Measurements from ENCODE around the gene COQ2. TPM values are rescaled to one million over a fixed set of nuclear protein-coding genes. Genes with fewer than 3 reads are reported as not detected.
"Not testable (repeated sequence)": the region's sequence is repeated elsewhere in the genome, so short reads cannot be mapped to it uniquely, and the experiment has no call there.

COQ2 gene
- total RNA-seq, 1 experiment from 2014 or later, result 19.8 TPM

- no peaks in the 10 kb centered on the region for H3K36me3 Mint-ChIP-seq (ENCODE audit: insufficient read depth in 1 of 3, low read depth in 3 of 3)
- Histone ChIP-seq H4K5ac (ENCODE audit: insufficient read length, low read depth, low read length) (no peak overlapping the region), H4K91ac (ENCODE audit: insufficient read length, low read depth, low read length) (no peak overlapping the region), H4K8ac (replicated peaks; ENCODE audit: insufficient read length, low read depth, low read length) (no peak overlapping the region), H3K23me2 (ENCODE audit: insufficient read length, low read depth, low read length, poor library complexity, severe bottlenecking) (no peaks in the 10 kb centered on the region), H3K79me1 (ENCODE audit: insufficient read depth, low read depth, low read length, poor library complexity, severe bottlenecking) (no peaks in the 10 kb centered on the region), H2BK15ac (ENCODE audit: low read depth, low read length) (no peak overlapping the region), H3K27ac (ENCODE audit: insufficient read length, low read depth, low read length) (no peak overlapping the region), H2AFZ (ENCODE audit: low read length) (no peak overlapping the region), H3K4me1 (ENCODE audit: insufficient read depth, low read length) (no peaks in the 10 kb centered on the region), H3K79me2 (ENCODE audit: insufficient read depth, low read length) (no peaks in the 10 kb centered on the region), H3K4ac (ENCODE audit: low read depth, low read length) (no peak overlapping the region), H3K27me3 (ENCODE audit: insufficient read depth, low read length) (no peaks in the 10 kb centered on the region; the same call in 1 of the 2 replicates), H3K23ac (ENCODE audit: insufficient read length, low read depth, low read length) (no peak overlapping the region), H3K56ac (ENCODE audit: insufficient read length, low read depth, low read length) (no peak overlapping the region), H2AK5ac (ENCODE audit: insufficient read length, low read length) (no peak overlapping the region), H2BK120ac (ENCODE audit: low read depth, low read length, poor library complexity, severe bottlenecking) (no peak overlapping the region), H3K9ac (ENCODE audit: extremely low read depth, insufficient read length, low read length) (no peak overlapping the region), H3K9me3 (ENCODE audit: control insufficient read depth, low read depth, low read length) (no peaks in the 10 kb centered on the region), H3K14ac (ENCODE audit: insufficient read depth, low read length) (no peak overlapping the region), H2BK12ac (ENCODE audit: insufficient read length, low read depth, low read length) (no peak overlapping the region), H2BK20ac (ENCODE audit: low read depth, low read length, poor library complexity, severe bottlenecking) (no peak overlapping the region), H2BK5ac (ENCODE audit: insufficient read length, low read length) (no peak overlapping the region), H4K20me1 (ENCODE audit: control insufficient read depth, insufficient read depth, insufficient read length) (no peaks in the 10 kb centered on the region), H3T11ph (ENCODE audit: low read length) (no peak overlapping the region), H3K18ac (ENCODE audit: insufficient read length, low read depth, low read length) (no peak overlapping the region), H3K4me2 (ENCODE audit: insufficient read depth, insufficient read length, low read length) (no peak overlapping the region)
- no peak overlapping the region for H3K4me3 Mint-ChIP-seq
- WGBS (ENCODE audit: extremely low coverage, insufficient read length, low lambda C conversion rate), result no CpG with 5 or more reads among the region's 8 CpGs
- TF ChIP-seq, protein P1, sequence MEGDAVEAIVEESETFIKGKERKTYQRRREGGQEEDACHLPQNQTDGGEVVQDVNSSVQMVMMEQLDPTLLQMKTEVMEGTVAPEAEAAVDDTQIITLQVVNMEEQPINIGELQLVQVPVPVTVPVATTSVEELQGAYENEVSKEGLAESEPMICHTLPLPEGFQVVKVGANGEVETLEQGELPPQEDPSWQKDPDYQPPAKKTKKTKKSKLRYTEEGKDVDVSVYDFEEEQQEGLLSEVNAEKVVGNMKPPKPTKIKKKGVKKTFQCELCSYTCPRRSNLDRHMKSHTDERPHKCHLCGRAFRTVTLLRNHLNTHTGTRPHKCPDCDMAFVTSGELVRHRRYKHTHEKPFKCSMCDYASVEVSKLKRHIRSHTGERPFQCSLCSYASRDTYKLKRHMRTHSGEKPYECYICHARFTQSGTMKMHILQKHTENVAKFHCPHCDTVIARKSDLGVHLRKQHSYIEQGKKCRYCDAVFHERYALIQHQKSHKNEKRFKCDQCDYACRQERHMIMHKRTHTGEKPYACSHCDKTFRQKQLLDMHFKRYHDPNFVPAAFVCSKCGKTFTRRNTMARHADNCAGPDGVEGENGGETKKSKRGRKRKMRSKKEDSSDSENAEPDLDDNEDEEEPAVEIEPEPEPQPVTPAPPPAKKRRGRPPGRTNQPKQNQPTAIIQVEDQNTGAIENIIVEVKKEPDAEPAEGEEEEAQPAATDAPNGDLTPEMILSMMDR (conservative IDR thresholded peaks at IDR 0.05), result no peak
- no peak for DNase-seq
- peaks cover 18% of the 10 kb centered on the region for H3K27me3 Mint-ChIP-seq (ENCODE audit: low read depth)
- no peak overlapping the region for H3K27ac Mint-ChIP-seq
- no peaks in the 10 kb centered on the region for H3K9me3 Mint-ChIP-seq
- peaks cover 4 to 7% of the 10 kb centered on the region in 2 experiments for H3K4me1 Mint-ChIP-seq
Observed at GRCh38 chr4:83326546-83326945, 41.9 kb upstream of the COQ2 start.

DNA sequence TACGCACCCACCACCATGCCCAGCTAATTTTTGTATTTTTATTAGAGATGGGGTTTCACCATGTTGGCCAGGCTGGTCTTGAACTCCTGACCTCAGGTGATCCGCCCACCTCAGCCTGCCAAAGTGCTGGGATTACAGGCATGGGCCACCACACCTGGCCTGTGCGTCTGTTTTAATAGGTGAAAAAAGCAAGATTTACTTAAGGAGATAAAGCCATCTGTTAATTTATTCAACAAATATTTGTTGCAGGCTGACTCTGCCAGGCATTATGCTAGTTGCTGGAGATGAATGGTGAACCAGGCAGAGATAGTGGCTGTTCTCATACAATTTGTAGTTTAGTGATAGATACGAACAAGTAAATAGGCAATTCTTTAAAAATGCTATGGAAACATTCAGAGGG, 40.7 kb upstream of the COQ2 start:
- H3K23me2 ChIP-seq (ENCODE audit: insufficient read length, low read depth, low read length, poor library complexity, severe bottlenecking); H3K23ac ChIP-seq (ENCODE audit: insufficient read length, low read depth, low read length); H4K8ac ChIP-seq (replicated peaks; ENCODE audit: insufficient read length, low read depth, low read length): not testable (repeated sequence)

More for the DNA sequence above, 40.7 kb upstream of the COQ2 start:
- H3K27ac ChIP-seq (ENCODE audit: insufficient read length, low read depth, low read length); H3K9me3 Mint-ChIP-seq; H4K20me1 ChIP-seq (ENCODE audit: control insufficient read depth, insufficient read depth, insufficient read length); H3K4me1 Mint-ChIP-seq; H2BK20ac ChIP-seq (ENCODE audit: low read depth, low read length, poor library complexity, severe bottlenecking); H4K5ac ChIP-seq (ENCODE audit: insufficient read length, low read depth, low read length); H3K56ac ChIP-seq (ENCODE audit: insufficient read length, low read depth, low read length); H3K4me2 ChIP-seq (ENCODE audit: insufficient read depth, insufficient read length, low read length); H3K27me3 ChIP-seq (ENCODE audit: insufficient read depth, low read length); H3K4me1 ChIP-seq (ENCODE audit: insufficient read depth, low read length); H2BK120ac ChIP-seq (ENCODE audit: low read depth, low read length, poor library complexity, severe bottlenecking); H2BK5ac ChIP-seq (ENCODE audit: insufficient read length, low read length); H3K9me3 ChIP-seq (ENCODE audit: control insufficient read depth, low read depth, low read length); H3K79me2 ChIP-seq (ENCODE audit: insufficient read depth, low read length); H3K36me3 Mint-ChIP-seq (ENCODE audit: insufficient read depth in 1 of 3, low read depth in 3 of 3); H3K9ac ChIP-seq (ENCODE audit: extremely low read depth, insufficient read length, low read length); DNase-seq; H3K14ac ChIP-seq (ENCODE audit: insufficient read depth, low read length); H3K27ac Mint-ChIP-seq; H2AFZ ChIP-seq (ENCODE audit: low read length); H3K79me1 ChIP-seq (ENCODE audit: insufficient read depth, low read depth, low read length, poor library complexity, severe bottlenecking); H3K18ac ChIP-seq (ENCODE audit: insufficient read length, low read depth, low read length); H3K4ac ChIP-seq (ENCODE audit: low read depth, low read length); H2AK5ac ChIP-seq (ENCODE audit: insufficient read length, low read length); H4K91ac ChIP-seq (ENCODE audit: insufficient read length, low read depth, low read length); H2BK15ac ChIP-seq (ENCODE audit: low read depth, low read length); H3T11ph ChIP-seq (ENCODE audit: low read length); H3K4me3 Mint-ChIP-seq; H2BK12ac ChIP-seq (ENCODE audit: insufficient read length, low read depth, low read length): not testable (repeated sequence)
- peaks cover 15% of the 10 kb centered on the region for H3K27me3 Mint-ChIP-seq (ENCODE audit: low read depth)
- no CpG with 5 or more reads among the region's 4 CpGs for whole genome bisulfite sequencing (ENCODE audit: extremely low coverage, insufficient read length, low lambda C conversion rate)

Data from H9 (cell line).